Measurements from ENCODE around the gene IGF2BP2. TPM values are rescaled to one million over a fixed set of nuclear protein-coding genes. Genes with fewer than 3 reads are reported as not detected.

IGF2BP2 gene
- total and polyA plus RNA-seq, 2 experiments from 2014 or later = 88.9 to 91.8 TPM

DNA sequence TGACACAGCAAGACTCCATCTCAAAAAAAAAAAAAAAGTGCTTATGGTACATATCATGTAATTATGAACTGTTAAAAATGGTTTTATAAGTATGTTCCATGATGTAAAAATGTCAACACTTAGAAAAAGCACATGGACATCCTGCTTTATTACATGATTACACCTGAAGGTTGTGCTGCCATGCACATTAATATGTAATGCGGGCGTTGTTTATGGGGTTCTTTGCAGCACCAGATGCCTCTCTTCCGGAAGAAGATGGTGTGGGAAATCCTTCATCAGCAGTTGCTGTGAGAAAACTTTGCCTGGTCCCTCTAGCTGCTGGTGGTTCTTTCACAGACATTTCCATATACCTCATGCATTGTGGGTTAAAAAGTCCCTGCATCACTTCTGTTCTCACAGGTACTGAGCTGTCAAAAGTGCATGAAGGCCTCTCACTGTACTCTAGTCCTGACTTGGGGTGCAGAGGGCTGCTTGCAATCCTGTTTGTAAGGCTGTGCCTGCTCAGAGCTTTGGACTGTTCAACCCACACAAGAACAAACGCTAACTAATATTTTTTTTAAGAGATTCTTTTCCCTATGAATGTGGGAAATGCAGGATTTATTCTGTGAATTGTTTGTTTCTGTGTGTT, 195.2 kb downstream of the IGF2BP2 start:
- no peak for DNase-seq (ENCODE audit: low spot score)
- Histone ChIP-seq H3K27me3 (no peaks in the 10 kb centered on the region), H3K4me2 (peak overlapping the region; percentile 19), H3K9me3 (ENCODE audit: low read depth) (no peaks in the 10 kb centered on the region), H2AFZ (no peak overlapping the region), H3K4me3 (no peak overlapping the region), H3K79me2 (no peaks in the 10 kb centered on the region), H4K20me1 (ENCODE audit: insufficient read depth, poor library complexity, severe bottlenecking) (no peaks in the 10 kb centered on the region), H3K9me2 (replicated peaks; ENCODE audit: insufficient read depth) (no peaks in the 10 kb centered on the region), H3K36me3 (replicated peaks; ENCODE audit: insufficient read depth, low read depth) (no peaks in the 10 kb centered on the region), H3K4me1 (ENCODE audit: insufficient read depth) (peaks cover 20% of the 10 kb centered on the region), H3K27ac (peak overlapping the region; percentile 82)
- WGBS (ENCODE audit: low lambda C conversion rate, missing lambda C conversion rate) = 78% methylated on average over 4 of the region's 4 CpGs
- TF ChIP-seq EZH2phosphoT487 (IDR thresholded peaks at IDR 0.05; ENCODE audit: low read depth, severe bottlenecking, unreplicated experiment) (no peak), EZH2 (IDR thresholded peaks at IDR 0.05; ENCODE audit: borderline replicate concordance) (no peak)
- TF ChIP-seq, protein P1, sequence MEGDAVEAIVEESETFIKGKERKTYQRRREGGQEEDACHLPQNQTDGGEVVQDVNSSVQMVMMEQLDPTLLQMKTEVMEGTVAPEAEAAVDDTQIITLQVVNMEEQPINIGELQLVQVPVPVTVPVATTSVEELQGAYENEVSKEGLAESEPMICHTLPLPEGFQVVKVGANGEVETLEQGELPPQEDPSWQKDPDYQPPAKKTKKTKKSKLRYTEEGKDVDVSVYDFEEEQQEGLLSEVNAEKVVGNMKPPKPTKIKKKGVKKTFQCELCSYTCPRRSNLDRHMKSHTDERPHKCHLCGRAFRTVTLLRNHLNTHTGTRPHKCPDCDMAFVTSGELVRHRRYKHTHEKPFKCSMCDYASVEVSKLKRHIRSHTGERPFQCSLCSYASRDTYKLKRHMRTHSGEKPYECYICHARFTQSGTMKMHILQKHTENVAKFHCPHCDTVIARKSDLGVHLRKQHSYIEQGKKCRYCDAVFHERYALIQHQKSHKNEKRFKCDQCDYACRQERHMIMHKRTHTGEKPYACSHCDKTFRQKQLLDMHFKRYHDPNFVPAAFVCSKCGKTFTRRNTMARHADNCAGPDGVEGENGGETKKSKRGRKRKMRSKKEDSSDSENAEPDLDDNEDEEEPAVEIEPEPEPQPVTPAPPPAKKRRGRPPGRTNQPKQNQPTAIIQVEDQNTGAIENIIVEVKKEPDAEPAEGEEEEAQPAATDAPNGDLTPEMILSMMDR (IDR thresholded peaks at IDR 0.05; ENCODE audit: poor library complexity) = no peak

DNA sequence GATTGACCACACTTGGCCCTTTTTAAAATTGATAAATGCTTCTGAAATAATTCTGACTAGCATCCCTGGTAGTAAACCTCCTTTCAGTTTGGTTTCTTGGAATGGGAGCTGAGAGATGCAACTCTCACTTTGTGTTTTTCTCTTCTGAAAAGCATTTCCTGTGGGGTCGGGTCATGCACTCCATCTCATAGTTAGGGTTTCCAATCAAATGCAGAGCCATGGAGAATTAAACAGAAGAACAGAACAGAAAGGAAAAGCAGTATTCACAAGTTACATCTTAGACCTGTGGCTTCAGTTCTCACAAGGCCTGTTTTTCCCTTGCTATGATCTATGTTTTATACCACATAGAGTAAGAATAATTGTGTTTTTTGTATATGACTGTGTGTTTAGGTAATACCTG, 199.1 kb downstream of the IGF2BP2 start:
- no peaks in the 10 kb centered on the region for H3K9me3 ChIP-seq (ENCODE audit: low read depth)
- TF ChIP-seq EZH2phosphoT487 (IDR thresholded peaks at IDR 0.05; ENCODE audit: low read depth, severe bottlenecking, unreplicated experiment) = no peak
- TF ChIP-seq EZH2 (IDR thresholded peaks at IDR 0.05; ENCODE audit: borderline replicate concordance) = no peak
- TF ChIP-seq, protein P1 (IDR thresholded peaks at IDR 0.05; ENCODE audit: poor library complexity) = no peak
- H3K4me2 ChIP-seq = no peak overlapping the region
- DNase-seq (ENCODE audit: low spot score) = no peak
- H2AFZ ChIP-seq = no peak overlapping the region
- H3K4me3 ChIP-seq = no peak overlapping the region
- H4K20me1 ChIP-seq (ENCODE audit: insufficient read depth, poor library complexity, severe bottlenecking) = no peaks in the 10 kb centered on the region
- no peak overlapping the region for H3K27ac ChIP-seq
- H3K4me1 ChIP-seq (ENCODE audit: insufficient read depth) = peaks cover 17% of the 10 kb centered on the region
- no peaks in the 10 kb centered on the region for H3K27me3 ChIP-seq
- H3K79me2 ChIP-seq = no peaks in the 10 kb centered on the region
- WGBS (ENCODE audit: low lambda C conversion rate, missing lambda C conversion rate) = 92% methylated on average over 1 of the region's 1 CpG
- no peaks in the 10 kb centered on the region for H3K9me2 ChIP-seq (replicated peaks; ENCODE audit: insufficient read depth)
- no peaks in the 10 kb centered on the region for H3K36me3 ChIP-seq (replicated peaks; ENCODE audit: insufficient read depth, low read depth)

DNA sequence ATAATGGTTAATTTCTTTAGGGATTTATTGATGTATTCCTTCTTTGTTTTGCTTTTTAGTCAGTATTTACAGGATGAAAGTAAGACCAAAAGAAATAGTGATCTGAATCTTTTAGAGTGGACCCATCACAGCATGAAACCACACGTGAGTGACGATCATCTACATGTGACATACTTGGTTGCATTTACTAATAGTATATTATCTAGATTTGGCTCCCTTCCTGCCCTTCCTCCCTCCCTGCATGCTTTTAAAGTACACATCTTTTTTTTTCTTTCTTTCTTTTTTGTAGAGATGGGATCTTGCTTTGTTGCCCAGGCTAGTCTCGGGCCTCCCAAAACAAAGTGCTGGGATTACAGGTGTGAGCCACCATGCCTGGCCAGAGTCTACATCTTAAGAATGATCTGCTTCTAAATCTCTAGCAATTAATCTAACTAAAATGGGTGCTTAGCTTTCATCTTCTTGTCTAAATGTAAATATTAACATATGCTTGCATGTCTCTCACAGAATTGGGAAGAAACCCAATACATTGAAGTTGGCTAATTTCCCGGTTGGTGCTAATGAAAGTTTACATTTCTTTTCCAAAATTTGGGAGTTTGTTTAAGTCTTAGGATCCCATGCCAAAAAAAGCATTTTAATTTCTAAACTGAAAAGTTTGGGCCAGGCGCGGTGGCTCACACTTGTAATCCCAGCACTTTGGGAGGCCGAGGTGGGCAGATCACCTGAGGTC, 200.7 kb downstream of the IGF2BP2 start:
- H3K27me3 ChIP-seq = no peaks in the 10 kb centered on the region

More for the DNA sequence above, 200.7 kb downstream of the IGF2BP2 start:
- no peaks in the 10 kb centered on the region for H3K9me3 ChIP-seq (ENCODE audit: low read depth)
- H3K9me2 ChIP-seq (replicated peaks; ENCODE audit: insufficient read depth) = no peaks in the 10 kb centered on the region
- no peak for DNase-seq (ENCODE audit: low spot score)
- H3K36me3 ChIP-seq (replicated peaks; ENCODE audit: insufficient read depth, low read depth) = no peaks in the 10 kb centered on the region
- H4K20me1 ChIP-seq (ENCODE audit: insufficient read depth, poor library complexity, severe bottlenecking) = no peaks in the 10 kb centered on the region
- no peak overlapping the region for H3K27ac ChIP-seq
- H3K79me2 ChIP-seq = no peaks in the 10 kb centered on the region
- H2AFZ ChIP-seq = no peak overlapping the region
- WGBS (ENCODE audit: low lambda C conversion rate, missing lambda C conversion rate) = 93% methylated on average over 7 of the region's 7 CpGs
- TF ChIP-seq, protein P1 (IDR thresholded peaks at IDR 0.05; ENCODE audit: poor library complexity) = no peak
- TF ChIP-seq EZH2phosphoT487 (IDR thresholded peaks at IDR 0.05; ENCODE audit: low read depth, severe bottlenecking, unreplicated experiment) = no peak
- TF ChIP-seq EZH2 (IDR thresholded peaks at IDR 0.05; ENCODE audit: borderline replicate concordance) = no peak
- no peak overlapping the region for H3K4me3 ChIP-seq
- peaks cover 3% of the 10 kb centered on the region for H3K4me1 ChIP-seq (ENCODE audit: insufficient read depth)
- no peak overlapping the region for H3K4me2 ChIP-seq

All from hepatocyte (in vitro differentiated cells).